K562 (cell line): Measurements from ENCODE around the gene SCAP. TPM values are rescaled to one million over a fixed set of nuclear protein-coding genes. Genes with fewer than 3 reads are reported as not detected.

Experiments
- ATAC-seq: fragments of 200-7000 bp; cut with Tn5 transposase; 3 replicates; pipeline ENCODE4 v1.9.1; 2020; ENCODE audit warnings: moderate library complexity
- BruUV-seq: library from RNA; stranded (reverse); fragments of 400-500 nt; replicated peaks from 2 replicates; lab custom pipeline; 2021; lab: Mats Ljungman, UMichigan
- CTCF ChIA-PET: fragments of 300-600 bp; formaldehyde crosslinking; extraction: SDS; loops from one replicate; lab custom pipeline; 2021; ENCODE audit warnings: low intra/inter-chr PET ratio; lab: Yijun Ruan, JAX
- POLR2A ChIA-PET: fragments of 300-600, 350-650 bp; sonication (Branson Sonifier 250); formaldehyde crosslinking; extraction: SDS; loops from one replicate; lab custom pipeline; 2021; ENCODE audit warnings: antibody characterized with exemption, inconsistent platforms; lab: Yijun Ruan, JAX
- DNase-seq, 4 experiments: peaks; one replicate each; pipeline versions ENCODE4 v3.0.0 to v3.0.0-alpha.2; 2011 to 2018; ENCODE audit warnings: low spot score in 3 of 4, mixed read lengths in 3 of 4; ENCODE audit errors: extremely low read depth in 1 of 4
- FAIRE-seq: peaks from 2 replicates; lab custom pipeline; 2011; peaks lifted over from hg19 to GRCh38; lab: Jason Lieb, UNC
- H2AFZ ChIP-seq: 2 replicates; pipeline ENCODE4 v1.6.0; 2011; ENCODE audit warnings: low read depth, low read length, control low read depth, inconsistent platforms
- H3K27ac ChIP-seq: fragments of 200-600 bp; 3 replicates; pipeline ENCODE4 v1.8.0; 2011; ENCODE audit warnings: low read depth, mild to moderate bottlenecking, control low read depth, inconsistent platforms, low read length, moderate library complexity, mixed read lengths; ENCODE audit errors: extremely low read depth
- H3K27me3 ChIP-seq, 2 experiments: fragments of 300-600 bp in 1 of 2; 2 replicates in 1 of 2; 3 replicates in 1 of 2; pipeline versions ENCODE4 v1.6.0 to v1.8.0; 2011; ENCODE audit warnings: inconsistent platforms in 2 of 2, low read length in 2 of 2, mild to moderate bottlenecking in 1 of 2, mixed read lengths in 1 of 2, moderate library complexity in 1 of 2; ENCODE audit not compliant: control insufficient read depth in 2 of 2, insufficient read depth in 2 of 2
- H3K36me3 ChIP-seq: fragments of 300-600 bp; 3 replicates; pipeline ENCODE4 v1.8.0; 2011; ENCODE audit warnings: mild to moderate bottlenecking, low read length, inconsistent platforms; ENCODE audit not compliant: control insufficient read depth, insufficient read depth
- H3K4me1 ChIP-seq, 2 experiments: fragments of 200-600 bp in 1 of 2; replicated peaks in 1 of 2; 2 replicates in 1 of 2; 3 replicates in 1 of 2; pipeline versions ENCODE4 v1.5.1 to v1.8.0; 2011; ENCODE audit warnings: inconsistent platforms in 2 of 2, low read length in 2 of 2, mild to moderate bottlenecking in 1 of 2, mixed read lengths in 1 of 2, moderate library complexity in 1 of 2; ENCODE audit not compliant: control insufficient read depth in 2 of 2, insufficient read depth in 2 of 2
- H3K4me2 ChIP-seq: 2 replicates; pipeline ENCODE4 v1.6.1; 2011; ENCODE audit warnings: low read length, control low read depth, inconsistent platforms, mixed read lengths; ENCODE audit not compliant: insufficient read depth
- H3K4me3 ChIP-seq: fragments of 200-600 bp; sonication (generic), shearing (Covaris generic); 2 replicates; pipeline ENCODE4 v1.5.1; 2016; ENCODE audit warnings: control low read depth, inconsistent platforms
- H3K79me2 ChIP-seq: fragments of 200-600 bp; 3 replicates; pipeline ENCODE4 v1.8.0; 2011; ENCODE audit warnings: low read length, inconsistent platforms; ENCODE audit not compliant: control insufficient read depth, insufficient read depth
- H3K9ac ChIP-seq, 2 experiments: 2 replicates each; pipeline versions ENCODE4 v1.6.0 to v1.6.1; 2011; ENCODE audit warnings: low read depth in 2 of 2, low read length in 2 of 2, control low read depth in 1 of 2, inconsistent platforms in 1 of 2, mild to moderate bottlenecking in 1 of 2, mixed read lengths in 1 of 2; ENCODE audit not compliant: insufficient read depth in 1 of 2
- H3K9me1 ChIP-seq: one replicate; pipeline ENCODE4 v1.6.0; 2011; ENCODE audit warnings: inconsistent platforms, mild to moderate bottlenecking, low read length, moderate library complexity; ENCODE audit not compliant: control insufficient read depth, insufficient read depth
- H3K9me3 ChIP-seq: replicated peaks from 2 replicates; pipeline ENCODE4 v1.5.1; 2011; ENCODE audit warnings: low read depth, low read length, inconsistent platforms; ENCODE audit not compliant: control insufficient read depth, insufficient read depth
- H4K20me1 ChIP-seq: replicated peaks from 2 replicates; pipeline ENCODE4 v1.6.1; 2011; ENCODE audit warnings: low read length, inconsistent platforms, mixed read lengths; ENCODE audit not compliant: control insufficient read depth, insufficient read depth
- AFF4 ChIP-seq: sonication (generic); formaldehyde crosslinking; IDR thresholded peaks from 2 replicates; pipeline ENCODE4 v1.8.0; 2023; ENCODE audit warnings: mild to moderate bottlenecking, missing genetic modification reagents
- FOXP1 ChIP-seq: sonication (generic); formaldehyde crosslinking; IDR thresholded peaks from 2 replicates; pipeline ENCODE4 v1.8.0; 2022; ENCODE audit warnings: mild to moderate bottlenecking, missing genetic modification reagents
- LEF1 ChIP-seq: fragments of 450-650 bp; IDR thresholded peaks from 2 replicates; pipeline ENCODE4 v1.6.1; 2016; ENCODE audit warnings: mild to moderate bottlenecking
- NFYB ChIP-seq: IDR thresholded peaks from 2 replicates; pipeline ENCODE4 v1.6.1; 2011; ENCODE audit warnings: mild to moderate bottlenecking, moderate library complexity; ENCODE audit not compliant: insufficient read length; ENCODE audit errors: extremely low read depth
- SPI1 ChIP-seq: IDR thresholded peaks from 2 replicates; pipeline ENCODE4 v1.6.1; 2011; ENCODE audit warnings: low read depth, low read length, control low read depth, borderline replicate concordance
- TEAD4 ChIP-seq, 2 experiments: sonication (generic) in 1 of 2; formaldehyde crosslinking in 1 of 2; IDR thresholded peaks; 2 replicates each; pipeline versions ENCODE4 v1.6.1 to v1.8.0; 2012 to 2022; ENCODE audit warnings: borderline replicate concordance in 1 of 2, inconsistent platforms in 1 of 2, low read length in 1 of 2, mild to moderate bottlenecking in 1 of 2, missing genetic modification reagents in 1 of 2
- USF1 ChIP-seq: sonication (generic); formaldehyde crosslinking; IDR thresholded peaks from 2 replicates; pipeline ENCODE4 v1.9.0; 2022; ENCODE audit warnings: mild to moderate bottlenecking, missing genetic modification reagents
- ZBTB5 ChIP-seq: fragments of 450-650 bp; IDR thresholded peaks from 2 replicates; pipeline ENCODE4 v1.6.1; 2017; ENCODE audit warnings: antibody characterized with exemption
- ZNF589 ChIP-seq: fragments of 200-800 bp; sonication (Bioruptor generic); IDR thresholded peaks from 2 replicates; pipeline ENCODE4 v1.6.1; 2016; ENCODE audit warnings: low read depth, missing genetic modification characterization, missing compliant biosample characterization
- WGBS: fragments of 100-300 bp; shearing (Covaris generic); methylation state at CpG from one replicate; pipeline ENCODE4 v1.1.6; 2016; ENCODE audit warnings: low coverage, mixed read lengths; ENCODE audit not compliant: insufficient coverage; ENCODE audit errors: missing lambda C conversion rate; 5-methylcytosine and 5-hydroxymethylcytosine counted together
- in situ Hi-C: fragments of 300-500 bp; cut with MboI; formaldehyde crosslinking; loops from 4 replicates; pipeline ENCODE4 v1.15.0; 2018; ENCODE audit warnings: inconsistent platforms, mixed read lengths
- intact Hi-C: fragments of 100-400 bp; cut with micrococcal nuclease; formaldehyde crosslinking; loops from 2 replicates; pipeline ENCODE4 v1.14.2; 2022
- polyA plus RNA-seq, 8 experiments: library from polyadenylated mRNA; depleted of rRNA in 4 of 8; stranded (reverse) in 5 of 8; unstranded in 3 of 8; fragments of >200 nt; fragmentation: Nextera tagmentation in 2 of 8; fragmentation: Illumina TruSeq in 1 of 8; extraction: Ambion mirVana in 2 of 8; extraction: Trizol in 1 of 8; gene quantifications; 2 replicates each; pipeline versions ENCODE4 v1.2.1 to v1.2.3, GENCODE V29; 2011 to 2014; ENCODE audit warnings: inconsistent platforms in 1 of 8, missing spikeins in 1 of 8
- total RNA-seq, 7 experiments: library from RNA; depleted of rRNA in 6 of 7; stranded (reverse); fragments of >200 nt in 6 of 7; fragmentation: Illumina TruSeq in 2 of 7; extraction: Trizol in 2 of 7; gene quantifications; 2 replicates each; pipeline versions ENCODE4 v1.2.1 to v1.2.3, GENCODE V29; 2011 to 2021; ENCODE audit warnings: low replicate concordance in 1 of 7

The SCAP gene
- total and polyA plus RNA-seq, 9 of the 15 experiments (the other 6 are each of a cell fraction or from before 2014, with no cell fraction given): 2.6 to 104 (median 37.8) TPM

DNA sequence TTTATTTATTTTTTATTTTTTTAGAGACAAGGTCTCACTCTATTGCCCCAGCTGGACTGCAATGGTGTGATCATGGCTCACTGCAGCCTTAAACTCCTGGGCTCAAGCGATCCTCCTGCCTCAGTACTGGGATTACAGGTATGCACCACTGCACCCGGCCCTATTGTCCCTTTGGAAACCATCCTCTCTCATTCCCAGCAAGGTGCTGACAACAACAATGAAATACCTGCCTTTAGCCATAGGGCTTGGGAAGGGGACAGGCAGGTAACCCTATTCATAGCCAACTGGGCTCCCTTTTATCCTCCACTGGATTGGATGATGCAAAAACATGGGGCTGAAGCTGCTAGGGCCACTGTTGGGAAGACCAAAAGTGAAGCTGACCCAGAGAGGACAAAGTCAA, 43.1 kb downstream of the SCAP start:
- no peak for DNase-seq

DNA sequence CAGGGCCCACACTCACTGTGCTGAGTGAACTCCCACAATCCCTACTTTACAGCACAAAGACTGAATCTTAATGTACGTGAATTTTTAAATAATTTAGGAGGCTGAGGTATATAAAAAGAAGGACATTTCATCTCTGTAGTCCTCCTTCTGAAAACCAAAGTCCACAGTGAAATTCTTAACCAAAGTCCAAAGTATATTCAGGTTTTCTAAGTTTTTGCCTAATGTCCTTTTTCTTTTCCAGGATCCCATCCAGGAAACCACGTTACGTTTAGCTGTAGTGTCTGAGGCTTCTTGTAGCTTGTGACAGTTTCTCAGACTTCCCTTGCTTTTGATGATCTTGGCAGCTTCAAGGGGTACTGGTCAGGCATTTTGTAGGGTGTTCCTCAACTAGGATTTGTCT, 44.5 kb downstream of the SCAP start:
- intact Hi-C loops: no loop called here
- FAIRE-seq (no peak), ATAC-seq (no peak), DNase-seq (no peak)
- POLR2A ChIA-PET: interaction anchor here (0.6 kb wide), 1 partner anchor 56 kb away, joined by 3 read pairs; no protein-coding TSS in a partner anchor
- H3K27ac ChIP-seq: no peak overlapping the region
- H3K9me1 ChIP-seq: no peaks in the 10 kb centered on the region
- no peak overlapping the region for H3K4me3 ChIP-seq
- no peaks in the 10 kb centered on the region for H3K4me1 ChIP-seq
- no peaks in the 10 kb centered on the region; the same call in 2 of the 3 replicates for H3K79me2 ChIP-seq
- H3K9ac ChIP-seq: no peak overlapping the region
- in situ Hi-C loops: no loop called here
- no peaks in the 10 kb centered on the region for H3K27me3 ChIP-seq
- no peak overlapping the region for H3K4me2 ChIP-seq
- CTCF ChIA-PET: no interaction called here
- no peak overlapping the region for H2AFZ ChIP-seq
- H3K9me3 ChIP-seq: no peaks in the 10 kb centered on the region
- 93% methylated on average over 3 of the region's 3 CpGs for whole genome bisulfite sequencing
- no TSS peak for BruUV-seq
- H4K20me1 ChIP-seq: peaks cover 14% of the 10 kb centered on the region; the same call in 1 of the 2 replicates
- peaks cover 83% of the 10 kb centered on the region for H3K36me3 ChIP-seq
- no peak for TF ChIP-seq SPI1
- TF ChIP-seq NFYB: no peak
- TF ChIP-seq AFF4: no peak
- TF ChIP-seq ZBTB5: no peak
- TF ChIP-seq ZNF589 (CRISPR knock-in tag): no peak

More for the DNA sequence above, 43.1 kb downstream of the SCAP start:
- in situ Hi-C loops (no loop called here), intact Hi-C loops (no loop called here)
- no peaks in the 10 kb centered on the region for H3K9me1 ChIP-seq
- no TSS peak for BruUV-seq
- no peak for ATAC-seq
- no peak overlapping the region for H3K4me2 ChIP-seq
- peak; percentile 44; the same call in 1 of the 2 replicates for TF ChIP-seq FOXP1 (CRISPR knock-in tag)
- no peak for TF ChIP-seq LEF1
- no peak for TF ChIP-seq TEAD4 (IDR thresholded peaks at IDR 0.05; ENCODE audit: low read length)
- 0 out of 2 replicates have a peak, but pooled peaks have one; percentile 14 for TF ChIP-seq TEAD4 (CRISPR knock-in tag; IDR thresholded peaks at IDR 0.05; ENCODE audit: borderline replicate concordance)
- TF ChIP-seq USF1 (CRISPR knock-in tag): 0 out of 2 replicates have a peak, but pooled peaks have one; percentile 7
- H3K36me3 ChIP-seq: peaks cover 82% of the 10 kb centered on the region
- no peaks in the 10 kb centered on the region for H3K27me3 ChIP-seq
- ChIA-PET CTCF (no interaction called here), POLR2A (interaction anchor here (1.0 kb wide), 1 partner anchor 13 kb away, joined by 3 read pairs; no protein-coding TSS in a partner anchor)
- peaks cover 14% of the 10 kb centered on the region; the same call in 1 of the 2 replicates for H4K20me1 ChIP-seq
- WGBS: 89% methylated on average over 2 of the region's 2 CpGs
- H3K4me3 ChIP-seq: no peak overlapping the region
- FAIRE-seq: no peak
- H2AFZ ChIP-seq: no peak overlapping the region
- H3K27ac ChIP-seq: no peak overlapping the region
- H3K79me2 ChIP-seq: no peaks in the 10 kb centered on the region; the same call in 2 of the 3 replicates
- no peak overlapping the region for H3K9ac ChIP-seq
- H3K9me3 ChIP-seq: no peaks in the 10 kb centered on the region
- H3K4me1 ChIP-seq: no peaks in the 10 kb centered on the region
